NCI-H1105 treated with DMSO at 0.1 percent for 48 hours (cell line): ENCODE results near the gene PPP1R14C.

ENCODE experiments used
- DNase-seq: peaks from one replicate; lab custom pipeline; 2025; lab: John Stamatoyannopoulos, UW

PPP1R14C gene

GRCh38 chr6:150271501-150272263, 128.8 kb downstream of the PPP1R14C start:
- DNase-seq = no peak

- no peak for DNase-seq
These were observed 129.6 kb downstream of the PPP1R14C start for GRCh38 chr6:150272264-150272975.

- no peak for DNase-seq
These were observed 130.1 kb downstream of the PPP1R14C start for GRCh38 chr6:150272976-150273315.

GRCh38 chr6:150273457-150274309, 130.8 kb downstream of the PPP1R14C start:
- DNase-seq = no peak

- DNase-seq = no peak
These were observed 132.6 kb downstream of the PPP1R14C start for GRCh38 chr6:150275489-150275888.

GRCh38 chr6:150276168-150276936, 133.5 kb downstream of the PPP1R14C start:
- DNase-seq = no peak

GRCh38 chr6:150276937-150277742, 134.3 kb downstream of the PPP1R14C start:
- no peak for DNase-seq

- DNase-seq = no peak
These were observed 136.7 kb downstream of the PPP1R14C start for GRCh38 chr6:150279533-150279932.

GRCh38 chr6:150280703-150281102, 137.9 kb downstream of the PPP1R14C start:
- no peak for DNase-seq

GRCh38 chr6:150281767-150282166, 138.9 kb downstream of the PPP1R14C start:
- DNase-seq = no peak

- DNase-seq = no peak
These were observed 140.0 kb downstream of the PPP1R14C start for GRCh38 chr6:150282806-150283205.

GRCh38 chr6:150286460-150286859, 143.6 kb downstream of the PPP1R14C start:
- DNase-seq = no peak

- DNase-seq = no peak
These were observed 144.1 kb downstream of the PPP1R14C start for GRCh38 chr6:150286912-150287311.

- DNase-seq = no peak
These were observed 145.6 kb downstream of the PPP1R14C start for GRCh38 chr6:150288456-150288855.

- DNase-seq = no peak
These were observed 146.7 kb downstream of the PPP1R14C start for GRCh38 chr6:150289454-150290071.

GRCh38 chr6:150290429-150290828, 147.6 kb downstream of the PPP1R14C start:
- no peak for DNase-seq

GRCh38 chr6:150291968-150292710, 149.3 kb downstream of the PPP1R14C start:
- DNase-seq = no peak

GRCh38 chr6:150293019-150293418, 150.2 kb downstream of the PPP1R14C start:
- DNase-seq = no peak

GRCh38 chr6:150293423-150294173, 150.8 kb downstream of the PPP1R14C start:
- no peak for DNase-seq
